Measurements from ENCODE around the gene FHIP1B. TPM values are rescaled to one million over a fixed set of nuclear protein-coding genes. Genes with fewer than 3 reads are reported as not detected.

Gene FHIP1B
- total and polyA plus RNA-seq, 4 donors, result 12.3 to 21.2 (median 16.9) TPM

Other genes with a start within 250 kb of the FHIP1B start
- under 1 TPM in 1 of 2 donors, not detected in 1; 0.08 TPM for gene OR52L1, start 247.7 kb downstream of the FHIP1B start, total RNA-seq
- not detected for gene OR52L1, start 247.7 kb downstream of the FHIP1B start, polyA plus RNA-seq
- under 1 TPM in 1 of 2 donors, not detected in 1; 0.05 TPM for gene OR56A4, start 227.7 kb downstream of the FHIP1B start, total RNA-seq
- not detected for gene OR56A4, start 227.7 kb downstream of the FHIP1B start, polyA plus RNA-seq
- gene OR56A1, start 203.9 kb downstream of the FHIP1B start, total RNA-seq, result under 1 TPM; under 0.01 TPM
- gene OR56A1, start 203.9 kb downstream of the FHIP1B start, polyA plus RNA-seq, result not detected
- not detected for gene OR56B4, start 127.0 kb downstream of the FHIP1B start, total RNA-seq
- not detected for gene OR56B4, start 127.0 kb downstream of the FHIP1B start, polyA plus RNA-seq
- gene OR52B2, start 64.3 kb downstream of the FHIP1B start, total RNA-seq, result under 1 TPM in 1 of 2 donors, not detected in 1; 0.33 TPM
- not detected for gene OR52B2, start 64.3 kb downstream of the FHIP1B start, polyA plus RNA-seq
- not detected for gene OR52W1, start 35.4 kb downstream of the FHIP1B start, total RNA-seq
- not detected for gene OR52W1, start 35.4 kb downstream of the FHIP1B start, polyA plus RNA-seq
- gene C11orf42, start 29.1 kb downstream of the FHIP1B start, total RNA-seq, result not detected
- gene C11orf42, start 29.1 kb downstream of the FHIP1B start, polyA plus RNA-seq, result not detected
- gene CNGA4, start 4.5 kb upstream of the FHIP1B start, total RNA-seq, result not detected
- under 1 TPM in 1 of 2 donors, not detected in 1; 0.09 TPM for gene CNGA4, start 4.5 kb upstream of the FHIP1B start, polyA plus RNA-seq
- not detected for gene CCKBR, start 25.2 kb upstream of the FHIP1B start, total RNA-seq
- gene CCKBR, start 25.2 kb upstream of the FHIP1B start, polyA plus RNA-seq, result not detected
- 1 to 10 TPM; 4.0 to 4.4 TPM for gene CAVIN3, start 85.9 kb upstream of the FHIP1B start, total RNA-seq
- gene CAVIN3, start 85.9 kb upstream of the FHIP1B start, polyA plus RNA-seq, result 10 to 100 TPM in 1 of 2 donors, 1 to 10 TPM in 1; 2.5 to 13.9 TPM
- 10 to 100 TPM; 15.4 to 25.9 TPM for gene SMPD1, start 155.8 kb upstream of the FHIP1B start, total RNA-seq
- 10 to 100 TPM; 65.0 to 91.6 TPM for gene SMPD1, start 155.8 kb upstream of the FHIP1B start, polyA plus RNA-seq
- 1 to 10 TPM; 8.1 to 8.6 TPM for gene APBB1, start 184.5 kb upstream of the FHIP1B start, total RNA-seq
- gene APBB1, start 184.5 kb upstream of the FHIP1B start, polyA plus RNA-seq, result 1 to 10 TPM; 2.5 to 4.5 TPM
- 1,000 to 10,000 TPM; 2,251 to 9,224 TPM for gene HPX, start 206.4 kb upstream of the FHIP1B start, total RNA-seq
- gene HPX, start 206.4 kb upstream of the FHIP1B start, polyA plus RNA-seq, result 1,000 to 10,000 TPM; 5,349 to 6,171 TPM
- 10 to 100 TPM in 1 of 2 donors, 1 to 10 TPM in 1; 8.1 to 12.7 TPM for gene TRIM3, start 239.3 kb upstream of the FHIP1B start, total RNA-seq
- 10 to 100 TPM in 1 of 2 donors, 1 to 10 TPM in 1; 5.2 to 10.1 TPM for gene TRIM3, start 239.3 kb upstream of the FHIP1B start, polyA plus RNA-seq
- 10 to 100 TPM; 16.2 to 42.0 TPM for gene ARFIP2, start 246.7 kb upstream of the FHIP1B start, total RNA-seq
- 10 to 100 TPM; 21.3 to 26.3 TPM for gene ARFIP2, start 246.7 kb upstream of the FHIP1B start, polyA plus RNA-seq
- 10 to 100 TPM; 16.9 to 31.9 TPM for gene TIMM10B, start 246.9 kb upstream of the FHIP1B start, total RNA-seq
- gene TIMM10B, start 246.9 kb upstream of the FHIP1B start, polyA plus RNA-seq, result 10 to 100 TPM; 16.1 to 16.4 TPM